Measurements from ENCODE around the gene KCNQ1.

KCNQ1 gene

DNA sequence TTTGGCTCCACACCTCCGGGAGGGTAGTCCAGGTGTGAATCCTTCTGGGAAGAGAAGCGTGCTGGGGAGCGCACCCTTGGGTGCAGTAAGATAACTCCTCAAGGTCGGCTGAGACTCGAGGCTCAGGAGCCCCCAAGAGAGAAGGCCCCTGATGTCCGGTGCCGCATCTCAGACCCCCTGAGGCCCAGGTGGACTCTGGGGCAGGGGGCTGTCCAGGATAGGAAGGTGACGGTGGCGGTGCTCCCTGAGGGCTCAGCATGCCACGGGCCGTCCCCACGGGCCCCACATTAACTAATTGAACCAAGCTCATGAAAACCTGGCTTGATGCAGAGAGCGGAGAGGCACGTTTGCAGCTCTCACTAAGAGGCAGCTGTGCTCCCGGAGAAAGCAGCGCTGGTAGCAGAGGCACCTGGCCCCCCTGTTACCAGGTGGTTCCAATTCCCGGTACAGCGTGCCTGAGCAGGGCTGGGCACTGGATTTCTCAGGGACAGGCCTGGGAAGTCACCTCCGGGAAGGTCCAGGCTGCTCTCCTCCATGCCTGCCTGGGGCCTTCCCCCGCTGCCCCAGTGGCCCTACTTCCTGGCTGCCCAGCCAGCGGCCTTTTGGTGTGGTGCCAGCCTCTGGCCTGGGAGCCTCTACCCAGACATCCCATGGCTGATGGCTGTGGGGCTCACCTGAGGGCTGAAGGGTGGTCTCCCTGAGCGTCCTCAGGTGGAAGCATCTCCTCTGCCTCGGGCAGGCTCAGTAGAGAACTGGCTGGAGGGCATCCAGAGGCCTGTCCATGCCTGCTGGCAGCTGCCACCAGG is 1.1 kb downstream of the KCNQ1 start:
- no peak for DNase-seq

DNA sequence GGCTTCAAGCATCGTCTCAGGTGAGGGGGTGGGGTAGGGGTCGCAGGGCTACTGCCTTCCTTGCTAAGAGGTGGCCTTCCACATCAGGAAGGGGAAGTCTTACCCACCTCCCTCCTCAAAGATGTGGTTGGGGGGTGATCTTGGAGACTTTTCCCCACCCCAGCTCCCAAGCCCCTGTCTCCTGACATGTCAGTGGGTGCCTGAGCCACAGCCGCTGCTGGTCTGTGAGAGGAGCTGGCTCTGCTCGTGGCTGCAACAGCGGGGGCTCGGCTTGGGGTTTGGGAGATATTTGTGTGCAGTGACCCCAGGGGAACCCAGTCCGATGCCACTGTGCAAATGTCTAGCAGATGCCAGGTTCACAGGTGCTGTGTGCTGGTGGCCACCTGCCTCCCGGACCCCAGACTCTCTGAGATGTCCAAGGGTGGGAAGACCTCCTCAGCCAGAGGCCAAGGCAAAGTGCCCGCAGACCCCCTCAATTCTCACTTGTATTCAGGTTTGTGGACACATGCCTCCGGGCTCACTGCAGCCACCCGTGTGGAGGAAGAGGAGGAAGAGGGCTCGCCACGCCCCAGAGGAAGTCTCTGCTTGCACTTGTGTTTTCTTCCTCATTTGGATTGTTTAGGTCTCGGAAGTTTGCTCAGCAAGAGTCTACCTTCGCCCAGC is 1.9 kb downstream of the KCNQ1 start:
- DNase-seq = no peak

- DNase-seq = no peak
Observed at GRCh38 chr11:2447253-2447950, 2.6 kb downstream of the KCNQ1 start.

DNA sequence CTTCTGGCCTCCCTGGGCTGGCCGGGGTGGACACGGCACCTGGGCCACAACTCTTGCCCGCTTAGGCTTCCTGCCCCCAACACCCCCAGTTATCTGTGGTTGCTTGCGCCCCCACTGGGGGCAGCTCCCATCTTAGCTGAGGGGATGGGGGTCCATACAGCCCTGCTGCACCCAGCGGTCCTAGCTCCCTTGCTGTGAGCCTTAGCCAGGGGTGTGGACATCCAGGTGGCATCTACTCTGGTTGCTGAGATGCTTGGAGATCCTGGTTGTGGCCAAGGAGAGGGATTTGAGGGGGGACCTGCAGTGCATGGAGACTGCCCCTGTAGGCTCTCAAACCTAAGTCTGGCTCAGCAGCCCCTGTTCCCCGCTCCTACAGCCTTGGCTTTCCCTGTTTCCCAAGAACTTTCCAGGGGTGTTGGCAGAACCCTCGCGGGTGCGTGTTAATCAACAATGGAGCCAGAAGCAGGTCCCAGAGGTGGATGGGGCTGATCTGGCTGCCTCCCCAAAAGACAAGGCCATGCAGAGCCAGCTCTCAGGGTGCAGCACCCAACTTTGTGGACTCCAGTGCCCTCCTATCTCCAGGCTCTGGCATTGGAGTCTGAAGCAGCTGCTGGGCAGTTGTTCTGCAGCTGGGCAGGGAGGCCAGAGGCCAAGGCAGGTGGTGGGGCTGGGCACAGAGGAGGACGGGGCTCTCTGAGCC is 3.3 kb downstream of the KCNQ1 start:
- DNase-seq = no peak

- DNase-seq = no peak
Observed at GRCh38 chr11:2448661-2449547, 4.1 kb downstream of the KCNQ1 start.

DNA sequence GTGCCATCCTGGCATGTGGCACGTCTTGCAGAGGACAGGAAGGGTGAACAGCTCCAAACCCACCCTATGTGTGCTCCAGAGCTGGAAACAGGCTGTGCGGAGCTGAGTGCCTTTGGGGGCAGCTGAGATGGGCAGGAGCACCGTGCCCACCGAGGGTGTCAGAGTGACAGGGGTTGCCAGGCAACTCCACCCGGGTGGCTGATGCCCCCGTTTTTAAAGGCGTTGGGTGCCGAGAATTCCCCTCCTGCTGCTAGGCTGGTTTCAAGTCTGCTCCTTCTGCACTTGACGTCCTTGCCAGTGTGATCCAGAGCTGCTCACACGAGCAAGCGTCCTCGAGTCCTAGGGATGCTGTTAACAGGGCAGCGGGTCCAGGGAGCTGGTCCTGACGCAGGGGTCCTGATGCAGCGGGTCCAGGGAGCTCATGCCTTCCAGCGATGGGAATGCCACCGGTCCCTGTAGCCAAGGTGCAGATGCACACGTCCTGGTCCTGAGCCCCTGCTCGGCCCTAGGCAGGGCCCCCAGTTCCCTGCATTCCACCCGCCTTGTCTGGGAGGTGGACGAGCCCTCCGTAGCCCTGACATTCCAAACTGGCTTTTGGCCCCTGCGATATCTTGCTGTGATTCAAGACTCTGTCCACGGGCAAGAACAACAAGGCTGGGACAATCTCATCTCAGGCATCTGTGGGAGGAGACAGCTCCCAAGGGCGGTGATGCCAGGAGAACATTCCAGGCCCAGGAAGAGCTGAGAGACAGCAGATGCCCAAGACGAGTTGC is 4.9 kb downstream of the KCNQ1 start:
- DNase-seq = no peak

DNA sequence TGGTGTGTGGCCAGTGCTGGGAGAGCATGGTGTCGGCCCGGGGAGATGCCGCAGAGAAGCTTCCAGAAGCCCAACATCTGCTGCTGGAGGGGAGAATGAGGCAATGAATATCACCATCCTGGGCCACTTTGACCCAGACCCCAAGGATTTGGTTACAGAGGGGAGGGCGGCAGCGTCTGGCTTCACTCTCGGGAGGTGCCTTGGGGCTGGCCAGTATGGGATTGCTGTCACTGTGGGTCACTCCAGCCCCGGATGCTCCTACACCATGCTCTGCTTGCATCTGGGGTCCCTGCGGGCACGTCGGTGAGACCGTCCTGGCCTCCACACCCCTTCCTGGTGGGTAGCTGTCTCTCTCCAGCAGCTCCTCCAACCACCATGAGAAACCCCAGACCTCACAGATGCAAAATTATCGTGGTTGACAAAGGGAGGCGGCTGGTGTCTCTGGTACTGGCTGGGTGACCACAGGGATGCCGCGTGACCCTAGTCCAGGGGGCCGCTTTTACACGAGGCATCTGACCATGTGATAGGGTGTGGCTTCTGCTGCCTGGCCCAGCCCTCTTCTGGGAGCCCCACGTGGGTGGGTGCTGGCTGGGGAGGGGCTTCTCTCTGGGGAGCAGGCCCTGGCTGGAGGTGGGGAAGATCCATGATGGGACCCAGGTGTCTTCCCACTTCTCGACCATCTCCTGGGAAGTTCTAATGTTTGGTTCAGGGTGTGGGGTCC is 5.7 kb downstream of the KCNQ1 start:
- DNase-seq = no peak

GRCh38 chr11:2451336-2451735 is 6.5 kb downstream of the KCNQ1 start:
- no peak for DNase-seq

DNA sequence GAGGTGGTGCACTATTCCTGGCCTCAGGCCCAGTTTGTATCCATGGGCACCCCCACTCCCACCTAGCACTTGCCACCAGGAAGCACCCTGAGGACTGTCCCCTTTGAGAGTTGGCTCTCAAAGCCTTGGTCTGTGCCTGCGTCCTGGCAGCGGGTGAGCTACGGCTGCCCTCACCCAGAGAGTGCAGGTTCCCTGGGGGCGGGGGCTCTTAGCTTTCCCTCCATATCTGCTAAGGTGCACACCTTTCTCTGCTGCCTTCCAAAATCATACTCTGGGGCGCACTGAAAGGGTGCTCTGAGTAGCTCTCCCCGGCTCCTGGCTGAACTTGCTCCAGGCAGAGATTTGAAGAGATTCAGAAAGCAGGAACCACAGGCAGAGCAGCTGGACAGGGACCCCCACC is 7.1 kb downstream of the KCNQ1 start:
- DNase-seq = no peak

DNA sequence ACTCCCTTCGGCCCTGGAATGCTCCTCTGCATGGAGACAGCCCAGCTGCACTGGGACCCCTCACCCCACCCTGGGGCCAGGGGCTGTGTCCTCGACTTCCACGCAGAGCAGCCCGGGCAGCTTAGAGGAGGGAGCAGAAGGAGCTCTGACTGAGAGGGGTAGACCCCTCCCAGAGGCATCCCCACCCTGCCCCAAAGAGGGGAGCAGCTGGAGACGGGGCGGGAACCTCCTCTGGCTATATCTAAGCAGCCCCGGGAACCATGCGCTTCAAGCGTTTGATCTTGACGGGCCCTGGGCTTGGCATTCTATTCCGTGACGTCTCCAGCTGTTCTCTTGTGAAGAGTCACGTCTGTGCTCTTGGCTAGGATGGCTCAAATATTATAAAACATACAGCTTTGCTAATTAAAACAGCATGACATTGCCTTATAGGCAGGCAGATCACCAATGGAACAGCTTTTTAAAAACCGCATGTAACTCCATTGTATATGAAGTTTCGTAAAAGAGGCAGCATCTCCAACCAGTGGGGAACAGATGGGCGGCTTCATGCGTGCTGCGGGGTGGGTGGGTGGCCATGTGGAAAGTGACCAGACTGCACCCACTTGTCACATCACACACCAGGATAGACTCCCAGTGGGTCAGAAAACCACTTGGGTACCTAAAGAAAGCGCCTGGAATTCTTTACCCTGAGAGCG is 7.7 kb downstream of the KCNQ1 start:
- no peak for DNase-seq

GRCh38 chr11:2453436-2453835 is 8.6 kb downstream of the KCNQ1 start:
- DNase-seq = no peak

DNA sequence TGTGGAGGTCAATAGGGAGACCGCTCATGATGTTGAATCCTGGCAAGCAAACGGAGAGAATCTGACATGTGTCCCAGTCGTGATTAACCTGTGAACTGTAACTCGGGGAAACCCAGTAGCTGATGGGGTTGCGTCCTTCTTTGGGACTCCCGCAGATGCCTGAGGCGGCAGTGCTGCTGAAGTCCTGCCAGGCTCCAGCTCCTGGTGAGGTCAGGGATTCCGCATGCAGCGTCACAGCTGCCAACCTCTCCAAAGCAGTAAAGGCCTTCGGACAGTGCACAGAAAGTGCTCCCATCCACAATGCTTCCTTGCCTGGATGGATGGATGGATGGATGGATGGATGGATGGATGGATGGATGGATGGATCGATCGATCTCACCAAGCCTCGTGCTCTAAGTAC is 13.5 kb downstream of the KCNQ1 start:
- DNase-seq = no peak

DNA sequence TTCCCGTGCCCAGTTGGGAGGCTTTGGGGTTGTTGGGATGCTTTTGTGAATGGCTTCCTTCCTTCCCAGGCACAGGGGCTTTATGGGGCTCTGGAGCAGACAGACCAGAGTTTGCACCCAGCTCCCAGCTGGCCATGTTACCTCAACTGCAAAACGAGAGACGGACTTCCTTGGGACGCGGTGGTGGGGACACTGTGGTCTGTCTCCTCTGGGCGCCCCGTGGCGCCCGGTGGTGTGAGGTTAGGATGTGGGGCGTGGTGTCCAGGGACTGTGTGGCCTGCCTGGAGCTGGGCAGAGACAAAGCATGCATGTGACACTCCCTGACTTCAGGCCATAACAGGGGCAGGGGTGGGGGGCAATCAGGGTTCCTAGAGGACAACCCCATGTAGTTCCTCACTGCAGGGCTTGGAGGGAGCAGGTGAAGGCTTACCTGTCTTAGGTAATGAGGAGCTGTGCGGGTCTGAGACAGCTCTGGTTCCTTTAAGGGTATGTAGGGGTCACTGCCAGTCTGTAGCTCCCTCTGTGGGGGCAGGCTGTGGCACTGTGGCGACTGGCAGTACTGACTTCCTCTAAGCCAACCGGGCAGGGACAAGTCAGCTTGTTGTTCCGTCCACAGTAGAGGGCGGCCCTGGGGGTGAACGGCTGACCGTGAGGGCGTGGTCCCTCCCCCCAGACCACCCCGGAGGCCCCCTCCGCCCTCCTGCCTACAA is 14.4 kb downstream of the KCNQ1 start:
- DNase-seq = no peak

- DNase-seq = no peak
Observed at GRCh38 chr11:2459796-2460531, 15.2 kb downstream of the KCNQ1 start.

- no peak for DNase-seq
Observed at GRCh38 chr11:2460540-2461252, 15.9 kb downstream of the KCNQ1 start.

GRCh38 chr11:2461253-2461955 is 16.6 kb downstream of the KCNQ1 start:
- DNase-seq = no peak

DNA sequence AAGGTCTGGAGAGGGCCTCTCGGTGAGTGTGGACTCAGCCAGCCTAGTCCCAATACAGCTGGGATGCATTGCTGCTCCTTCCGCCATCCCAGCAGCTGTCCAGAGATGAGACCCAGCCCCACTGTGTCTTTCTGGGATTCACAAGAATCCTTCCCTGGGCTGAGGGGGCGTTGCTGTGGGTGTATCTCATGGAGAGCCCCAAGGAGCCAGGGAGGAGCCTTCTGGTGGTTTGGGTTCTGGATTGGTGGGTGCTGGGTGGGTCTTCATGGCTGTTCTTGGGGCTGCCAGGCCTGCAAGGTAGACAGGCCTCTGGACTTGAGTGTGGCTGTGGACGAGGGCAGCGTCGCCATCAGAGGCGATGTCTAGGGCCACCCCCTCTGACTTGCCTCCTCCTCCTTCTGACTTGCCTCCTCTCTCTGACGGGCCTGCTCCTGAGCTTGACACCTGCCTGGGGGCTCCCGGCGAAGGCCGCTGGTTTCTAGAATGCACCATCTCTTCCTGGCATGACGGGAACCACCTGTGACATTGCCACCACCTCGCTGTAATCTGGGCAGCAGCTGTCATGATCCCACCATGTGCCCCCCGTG is 17.2 kb downstream of the KCNQ1 start:
- no peak for DNase-seq

All from NCI-H1092 treated with DMSO at 0.1 percent for 48 hours (cell line).